ENCODE results near the gene ENO2.
A peak's percentile ranks its signal among the peaks of the same experiment; 100 is the strongest.
"Not testable (repeated sequence)": the region's sequence is repeated elsewhere in the genome, so short reads cannot be mapped to it uniquely, and the experiment has no call there.

The ENO2 gene

DNA sequence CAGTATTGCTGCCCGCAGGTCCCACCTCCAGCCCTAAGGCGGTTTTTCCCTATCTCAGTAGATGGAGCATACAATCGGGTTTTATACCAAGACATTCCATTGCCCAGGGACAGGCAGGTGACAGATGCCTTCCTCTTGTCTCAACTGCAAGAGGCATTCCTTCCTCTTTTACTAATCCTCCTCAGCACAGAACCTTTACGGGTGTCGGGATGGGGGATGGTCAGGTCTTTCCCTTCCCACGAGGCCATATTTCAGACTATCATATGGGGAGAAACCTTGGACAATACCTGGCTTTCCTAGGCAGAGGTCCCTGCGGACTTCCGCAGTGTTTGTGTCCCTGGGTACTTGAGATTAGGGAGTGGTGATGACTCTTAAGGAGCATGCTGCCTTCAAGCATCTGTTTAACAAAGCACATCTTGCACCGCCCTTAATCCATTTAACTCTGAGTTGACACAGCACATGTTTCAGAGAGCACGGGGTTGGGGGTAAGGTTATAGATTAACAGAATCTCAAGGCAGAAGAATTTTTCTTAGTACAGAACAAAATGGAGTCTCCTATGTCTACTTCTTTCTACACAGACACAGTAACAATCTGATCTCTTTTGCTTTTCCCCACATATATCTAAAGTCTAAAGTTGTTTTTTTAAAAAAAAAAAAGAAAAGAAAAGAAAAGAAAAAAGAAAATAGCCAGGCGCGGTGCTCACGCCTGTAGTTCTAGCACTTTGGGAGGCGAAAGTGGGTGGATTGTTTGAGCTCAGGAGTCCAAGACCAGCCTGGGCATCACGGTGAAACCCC lies 28.0 kb upstream of the ENO2 start:
- DNase-seq (ENCODE audit: low read depth): not testable (repeated sequence)

GRCh38 chr12:6887460-6887859 lies 26.9 kb upstream of the ENO2 start:
- DNase-seq (ENCODE audit: low read depth): no peak

DNA sequence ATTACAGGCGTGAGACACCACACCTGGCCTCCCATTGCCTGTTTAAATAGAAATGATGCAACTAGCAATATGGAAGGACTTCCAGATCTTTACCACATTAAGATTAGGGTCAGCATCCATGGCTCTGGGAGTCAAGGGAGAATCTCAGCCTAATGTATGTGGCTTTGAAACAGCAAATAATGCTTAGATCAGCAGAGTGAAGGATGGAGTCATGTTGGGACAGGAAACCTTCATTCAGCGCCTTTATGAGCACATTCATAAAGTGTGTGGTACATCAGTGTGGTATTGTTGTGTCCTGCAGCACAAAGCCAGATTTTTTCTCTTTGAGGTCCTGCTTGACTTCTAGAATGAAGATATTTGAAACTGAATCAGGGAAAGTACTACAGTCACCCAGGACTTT lies 26.0 kb upstream of the ENO2 start:
- DNase-seq (ENCODE audit: low read depth): no peak

GRCh38 chr12:6888794-6889193 lies 25.6 kb upstream of the ENO2 start:
- DNase-seq (ENCODE audit: low read depth): not testable (repeated sequence)

- not testable (repeated sequence) for DNase-seq (ENCODE audit: low read depth)
Observed at GRCh38 chr12:6889775-6890573, 24.4 kb upstream of the ENO2 start.

DNA sequence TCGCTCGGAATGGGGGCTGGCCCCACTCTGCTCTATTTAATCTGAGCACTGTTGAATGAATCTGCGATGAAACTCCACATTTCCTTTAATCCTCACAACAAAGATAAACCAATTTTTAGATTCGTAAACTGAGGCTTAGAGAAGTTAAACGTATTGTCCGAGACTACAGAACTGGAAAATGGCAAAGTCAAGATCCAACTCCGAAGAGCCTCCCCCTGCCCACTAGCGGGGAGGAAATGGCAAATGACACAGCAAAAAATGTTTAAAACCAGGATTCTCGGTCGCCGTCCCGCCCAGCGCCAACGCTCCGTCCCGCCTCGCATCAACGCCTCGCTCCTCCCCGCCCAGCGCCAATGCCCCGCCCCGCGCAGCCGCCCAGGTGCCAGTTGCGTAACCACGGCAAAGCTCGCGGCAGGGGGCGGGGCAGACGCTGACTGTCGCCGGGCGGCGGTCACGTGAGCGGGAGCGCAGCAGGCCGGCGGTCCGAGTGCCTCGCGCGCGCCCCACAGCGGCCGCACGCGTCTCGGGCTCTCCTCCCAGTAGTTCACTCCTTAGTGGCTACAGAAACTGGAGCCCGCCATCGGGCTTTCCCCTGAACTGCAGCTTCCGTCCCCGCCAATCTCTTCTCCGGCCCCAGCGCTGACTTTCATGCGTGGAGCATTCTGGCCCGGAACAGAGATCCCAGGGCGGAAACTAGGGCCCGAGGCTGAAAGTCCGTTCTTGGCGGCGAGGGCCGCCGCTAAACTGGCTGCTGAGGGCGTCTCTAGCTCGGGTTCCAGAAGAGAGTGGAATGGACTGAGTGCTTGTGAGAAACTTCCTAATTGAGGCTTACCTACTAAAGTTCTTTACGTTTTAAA lies 23.4 kb upstream of the ENO2 start:
- no peak for DNase-seq (ENCODE audit: low read depth)

DNA sequence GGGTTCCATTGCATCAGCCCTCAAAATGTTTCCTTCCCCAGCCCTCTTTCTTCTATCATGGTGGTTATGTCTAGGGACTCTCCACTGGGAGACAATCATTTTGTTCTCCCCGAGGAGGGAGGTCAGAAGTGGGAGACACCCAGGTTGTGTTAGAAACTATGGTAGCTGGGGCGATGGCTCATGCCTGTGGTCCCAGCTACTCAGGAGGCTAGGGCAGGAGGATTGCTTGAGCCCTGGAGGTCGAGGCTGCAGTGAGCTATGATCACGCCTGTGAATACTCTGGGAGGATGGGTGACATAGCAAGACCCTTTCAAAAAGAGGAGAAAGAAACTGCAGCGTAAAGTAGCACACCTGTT lies 22.8 kb upstream of the ENO2 start:
- no peak for DNase-seq (ENCODE audit: low read depth)

DNA sequence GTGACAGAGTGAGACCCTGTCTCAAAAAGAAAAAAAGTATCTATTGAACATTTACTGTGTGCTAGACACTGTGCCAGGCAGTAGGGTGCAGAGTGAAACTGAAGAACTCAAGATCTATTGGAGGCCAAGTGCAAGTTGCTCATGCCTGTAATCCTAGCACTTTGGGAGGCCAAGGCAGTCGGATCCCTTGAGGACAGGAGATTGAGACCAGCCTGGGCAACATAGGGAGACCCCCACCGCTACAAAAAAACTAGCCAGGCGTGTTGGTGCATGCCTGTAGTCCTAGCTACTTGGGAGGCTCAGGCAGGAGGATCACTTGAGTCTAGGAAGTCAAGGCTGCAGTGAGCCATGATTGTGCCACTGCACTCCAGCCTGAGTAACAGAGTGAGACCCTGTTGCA lies 21.7 kb upstream of the ENO2 start:
- not testable (repeated sequence) for DNase-seq (ENCODE audit: low read depth)

- DNase-seq (ENCODE audit: low read depth): no peak
Observed at GRCh38 chr12:6894321-6894720, 20.1 kb upstream of the ENO2 start.

GRCh38 chr12:6896846-6897435 lies 17.4 kb upstream of the ENO2 start:
- DNase-seq (ENCODE audit: low read depth): no peak

DNA sequence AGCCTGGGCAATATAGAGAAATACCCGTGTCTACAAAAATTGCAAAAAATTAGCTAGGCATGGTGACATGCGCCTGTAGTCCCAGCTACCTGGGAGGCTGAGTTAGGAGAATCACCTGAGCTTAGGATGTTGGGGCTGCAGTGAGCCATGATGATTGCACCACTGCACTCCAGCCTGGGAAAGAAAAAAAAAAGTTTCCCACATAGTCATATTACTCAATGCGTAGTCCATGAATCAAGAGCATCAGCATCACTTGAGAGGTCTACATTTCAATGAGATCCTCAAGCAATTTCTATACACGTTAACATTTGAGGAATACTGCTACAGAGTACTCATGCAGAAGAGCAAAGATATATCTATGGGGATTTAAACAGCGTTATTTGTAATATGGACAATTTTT lies 15.0 kb upstream of the ENO2 start:
- DNase-seq (ENCODE audit: low read depth): no peak

DNA sequence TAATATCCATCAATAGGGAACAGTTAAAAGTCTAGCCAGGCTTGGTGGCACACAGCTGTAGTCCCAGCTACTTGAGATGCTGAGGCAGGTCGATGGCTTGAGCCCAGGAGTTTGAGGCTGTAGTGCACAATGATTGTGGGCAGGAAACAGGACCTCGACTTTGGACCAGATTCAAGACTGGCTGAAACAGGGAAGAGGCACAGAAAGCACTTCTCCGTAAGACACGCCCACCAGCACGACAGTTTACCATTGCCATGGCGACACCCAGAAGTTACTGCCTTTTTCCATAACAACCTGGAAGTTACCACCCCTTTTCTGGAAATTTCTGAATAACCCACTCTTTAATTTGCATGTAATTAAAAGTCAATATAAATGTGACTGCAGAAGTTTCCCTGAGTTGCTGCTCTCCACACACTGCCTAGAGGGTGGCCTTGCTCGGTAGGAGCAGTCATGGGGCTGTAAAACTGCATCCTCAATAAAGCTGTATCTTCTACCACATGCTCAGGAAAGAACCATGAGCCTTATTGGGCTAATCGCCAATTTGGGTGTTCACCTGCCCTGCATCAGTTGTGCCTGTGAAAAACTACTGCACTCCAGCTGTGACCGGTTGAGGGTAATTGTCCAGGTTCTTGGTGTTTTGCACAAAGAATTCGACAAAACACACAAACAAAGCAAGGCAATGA lies 14.4 kb upstream of the ENO2 start:
- no peak for DNase-seq (ENCODE audit: low read depth)

GRCh38 chr12:6902448-6902847 lies 11.9 kb upstream of the ENO2 start:
- DNase-seq (ENCODE audit: low read depth): no peak

DNA sequence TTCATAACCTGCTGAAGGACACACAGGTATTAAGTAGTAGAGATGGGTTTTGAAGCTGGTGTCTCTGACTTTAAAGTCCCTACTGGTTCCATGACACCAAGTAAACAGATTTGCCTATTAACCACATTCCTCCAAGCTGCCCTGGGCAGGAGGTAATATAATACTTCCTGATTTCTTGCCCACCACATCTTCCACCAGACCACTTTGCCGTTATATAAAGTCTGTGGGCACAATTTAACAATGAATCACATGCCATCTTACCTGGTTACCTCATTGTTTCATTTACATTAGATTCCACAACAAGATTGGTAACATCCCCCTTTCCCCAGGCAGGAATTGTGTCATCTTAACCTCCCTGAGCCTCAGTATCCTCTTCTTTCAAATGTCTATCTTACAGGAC lies 10.7 kb upstream of the ENO2 start:
- no peak for DNase-seq (ENCODE audit: low read depth)

DNA sequence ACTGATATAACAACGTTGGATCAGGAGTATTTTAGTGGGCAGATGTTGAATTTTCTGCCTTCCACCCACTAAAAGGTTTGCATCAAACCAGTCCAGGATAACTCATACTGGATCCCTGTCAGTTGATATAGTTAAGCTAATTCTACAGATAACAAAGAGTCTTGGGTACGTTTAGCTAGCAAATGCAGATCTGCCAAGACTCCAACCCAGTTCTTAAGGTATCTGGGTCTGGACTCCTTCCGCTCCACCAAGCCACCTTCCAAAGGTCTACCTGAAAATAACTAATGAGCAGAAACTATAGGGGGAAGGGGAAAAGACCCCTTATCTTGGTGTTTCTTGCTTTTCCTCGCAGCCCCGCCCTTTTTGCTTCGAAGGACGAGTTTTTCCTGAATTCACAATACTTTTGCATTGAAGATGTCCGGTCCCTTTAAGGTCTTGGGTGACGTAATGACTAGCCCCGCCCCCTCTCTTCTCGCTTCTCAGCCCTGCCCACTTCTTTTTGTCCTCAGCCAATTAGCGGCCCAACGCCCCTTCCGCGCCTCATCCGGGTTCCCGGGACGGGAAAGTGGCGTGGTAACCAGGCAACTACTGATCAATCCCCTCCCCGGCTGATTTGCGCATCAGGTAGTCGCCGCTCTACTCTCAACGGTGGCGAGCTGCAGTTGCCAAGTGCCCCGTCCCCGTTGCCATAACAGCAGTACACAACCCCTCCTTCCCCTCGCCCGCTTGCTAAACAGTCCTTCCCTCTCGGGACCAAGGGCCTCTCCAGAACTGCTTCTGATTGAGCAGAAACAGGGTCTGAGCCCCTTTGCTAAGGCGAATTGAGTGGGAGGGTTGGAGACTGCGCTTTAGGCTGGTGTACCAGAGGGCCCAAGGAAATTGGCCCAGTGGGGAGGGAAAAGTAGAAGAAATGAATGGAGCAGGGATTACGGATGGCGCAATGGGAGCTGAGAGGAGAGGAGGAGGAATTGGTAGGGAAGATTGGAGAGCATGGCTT lies 9.8 kb upstream of the ENO2 start, which contains the start of gene LRRC23:
LRRC23 (plus strand) TSS at position 543 of the 997 bp plus-strand sequence. CDS start 812 bp downstream, outside the sequence.
- DNase-seq (ENCODE audit: low read depth): peak; percentile 86

- no peak for DNase-seq (ENCODE audit: low read depth)
Observed at GRCh38 chr12:6905414-6906040, 8.9 kb upstream of the ENO2 start.

GRCh38 chr12:6908141-6908540 lies 6.2 kb upstream of the ENO2 start:
- DNase-seq (ENCODE audit: low read depth): not testable (repeated sequence)

DNA sequence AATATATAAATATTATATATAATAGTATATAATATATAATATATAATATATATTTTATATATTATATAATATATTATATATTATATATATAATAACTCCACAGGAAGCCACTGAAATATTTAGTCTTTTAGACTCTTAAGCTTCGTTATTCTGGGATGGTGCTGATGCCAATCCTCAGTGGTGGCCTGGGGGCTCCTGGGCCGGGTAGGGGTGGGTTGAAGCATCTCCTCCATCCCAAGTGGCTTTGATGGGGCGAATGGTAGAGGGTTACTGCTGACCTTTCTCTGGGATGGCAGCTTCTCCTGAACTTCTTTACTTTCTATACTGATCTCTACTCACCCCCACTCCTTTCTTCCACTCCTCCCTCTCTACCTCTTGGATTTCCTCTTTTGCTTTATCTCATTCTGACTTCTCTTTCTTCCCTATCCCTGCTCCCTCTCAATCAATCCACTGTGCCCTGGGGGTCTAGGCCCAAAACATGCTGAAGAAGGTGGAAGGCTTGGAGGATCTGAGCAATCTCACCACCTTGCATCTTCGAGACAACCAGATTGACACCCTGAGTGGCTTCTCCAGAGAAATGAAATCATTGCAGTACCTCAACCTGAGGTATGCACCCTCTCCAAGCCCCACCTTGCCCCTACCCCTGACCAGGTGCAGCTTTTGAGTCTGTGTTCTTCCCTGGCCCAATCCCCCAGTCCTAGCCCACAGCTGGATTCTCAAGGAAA lies 4.8 kb upstream of the ENO2 start:
- DNase-seq (ENCODE audit: low read depth): no peak

Measured in HS-27A (cell line).